SH-SY5Y (cell line): ENCODE results near the gene MLLT6.

ENCODE experiments used
- GATA2 ChIP-seq: IDR thresholded peaks from 2 replicates; pipeline ENCODE4 v1.6.1; 2011; ENCODE audit warnings: mild to moderate bottlenecking, low read depth, low read length
- GATA3 ChIP-seq: IDR thresholded peaks from 2 replicates; pipeline ENCODE4 v1.6.1; 2011; ENCODE audit warnings: low read depth, mild to moderate bottlenecking, low read length, moderate library complexity

GRCh38 chr17:38728290-38728831, 23.3 kb downstream of the MLLT6 start:
- no peak for TF ChIP-seq GATA2
- TF ChIP-seq GATA3 = no peak
